ENCODE results near the gene UBE4B. TPM values are rescaled to one million over a fixed set of nuclear protein-coding genes. Genes with fewer than 3 reads are reported as not detected.

The UBE4B gene
- total and polyA plus RNA-seq, 4 experiments from 2014 or later: 4.6 to 47.6 (median 26.9) TPM

- Histone ChIP-seq H3K27me3 (ENCODE audit: insufficient read depth, low read length) (no peaks in the 10 kb centered on the region), H3K27ac (ENCODE audit: low read depth, low read length) (no peak overlapping the region), H3K4me1 (ENCODE audit: insufficient read depth, low read length) (peaks cover 6% of the 10 kb centered on the region), H3K9me3 (ENCODE audit: control insufficient read depth in 1 of 2, low read length in 2 of 2) (no peaks in the 10 kb centered on the region), H3K36me3 (ENCODE audit: insufficient read depth, low read length) (peaks cover 7% of the 10 kb centered on the region), H3K4me3 (ENCODE audit: low read length in 2 of 2) (no peak overlapping the region)
- Mint-ChIP-seq H3K36me3 (peaks cover 15 to 22% of the 10 kb centered on the region in 2 donors), H3K9me3 (no peaks in the 10 kb centered on the region), H3K27me3 (no peaks in the 10 kb centered on the region), H3K27ac (no peak overlapping the region), H3K4me1 (peaks cover 16 to 26% (median 21%) of the 10 kb centered on the region in 4 donors), H3K4me3 (no peak overlapping the region)
- DNase-seq: no peak
- CTCF ChIA-PET (ENCODE audit: partially characterized antibody): interaction anchor here (0.7 kb wide), 1 partner anchor 191 kb away, joined by 3 read pairs; no protein-coding TSS in a partner anchor
- POLR2A ChIA-PET (ENCODE audit: partially characterized antibody): interaction anchor here (0.5 kb wide), 1 partner anchor 394 kb away, joined by 3 read pairs; no protein-coding TSS in a partner anchor
- intact Hi-C loops (cut with micrococcal nuclease): no loop called here
Observed at GRCh38 chr1:10060311-10061100, 27.7 kb downstream of the UBE4B start.

DNA sequence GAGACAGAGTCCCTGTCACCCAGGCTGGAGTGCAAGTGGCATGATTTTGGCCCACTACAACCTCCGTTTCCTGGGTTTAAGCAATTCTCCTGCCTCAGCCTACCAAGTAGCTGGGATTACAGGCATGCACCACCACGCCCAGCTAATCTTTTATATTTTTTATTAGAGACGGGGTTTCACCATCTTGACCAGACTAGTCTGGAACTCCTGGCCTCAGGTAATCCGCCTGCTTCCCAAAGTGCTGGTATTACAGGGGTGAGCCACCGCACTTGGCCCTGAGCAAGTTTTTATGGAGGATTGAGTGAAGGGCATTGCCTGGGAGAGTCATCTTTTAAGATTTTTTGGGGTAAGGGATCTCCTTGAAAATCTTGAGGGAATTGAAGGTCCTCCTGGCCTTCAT lies 28.5 kb downstream of the UBE4B start:
- no peak overlapping the region for H3K27ac Mint-ChIP-seq
- intact Hi-C loops (cut with micrococcal nuclease): no loop called here
- Histone ChIP-seq H3K9me3 (ENCODE audit: control insufficient read depth in 1 of 2, low read length in 2 of 2) (no peaks in the 10 kb centered on the region), H3K4me1 (ENCODE audit: insufficient read depth, low read length) (peaks cover 8% of the 10 kb centered on the region), H3K27ac (ENCODE audit: low read depth, low read length) (no peak overlapping the region), H3K36me3 (ENCODE audit: insufficient read depth, low read length) (peaks cover 7% of the 10 kb centered on the region), H3K27me3 (ENCODE audit: insufficient read depth, low read length) (no peaks in the 10 kb centered on the region), H3K4me3 (ENCODE audit: low read length in 2 of 2) (no peak overlapping the region)
- no peaks in the 10 kb centered on the region for H3K9me3 Mint-ChIP-seq
- H3K4me1 Mint-ChIP-seq: peaks cover 15 to 26% (median 18%) of the 10 kb centered on the region in 4 donors
- no peak overlapping the region for H3K4me3 Mint-ChIP-seq
- ChIA-PET POLR2A (ENCODE audit: partially characterized antibody) (interaction anchor here (0.5 kb wide), 1 partner anchor 393 kb away, joined by 3 read pairs; no protein-coding TSS in a partner anchor), CTCF (ENCODE audit: partially characterized antibody) (no interaction called here)
- no peaks in the 10 kb centered on the region for H3K27me3 Mint-ChIP-seq
- no peak for DNase-seq
- H3K36me3 Mint-ChIP-seq: peaks cover 15 to 19% of the 10 kb centered on the region in 2 donors

- no peaks in the 10 kb centered on the region for H3K27me3 ChIP-seq (ENCODE audit: insufficient read depth, low read length)
- DNase-seq: no peak
- no peak overlapping the region for H3K4me3 ChIP-seq (ENCODE audit: low read length in 2 of 2)
- intact Hi-C loops (cut with micrococcal nuclease): no loop called here
- Mint-ChIP-seq H3K27ac (peak overlapping the region in 2 of 7 donors; percentile 11 to 19), H3K27me3 (no peaks in the 10 kb centered on the region), H3K9me3 (no peaks in the 10 kb centered on the region), H3K4me3 (no peak overlapping the region), H3K4me1 (peaks cover 14 to 24% (median 17%) of the 10 kb centered on the region in 4 donors), H3K36me3 (peaks cover 7 to 8% of the 10 kb centered on the region in 2 donors)
- CTCF ChIA-PET (ENCODE audit: partially characterized antibody): no interaction called here
- peaks cover 11% of the 10 kb centered on the region for H3K4me1 ChIP-seq (ENCODE audit: insufficient read depth, low read length)
- peaks cover 7% of the 10 kb centered on the region for H3K36me3 ChIP-seq (ENCODE audit: insufficient read depth, low read length)
- POLR2A ChIA-PET (ENCODE audit: partially characterized antibody): no interaction called here
- H3K27ac ChIP-seq (ENCODE audit: low read depth, low read length): no peak overlapping the region
- no peaks in the 10 kb centered on the region for H3K9me3 ChIP-seq (ENCODE audit: control insufficient read depth in 1 of 2, low read length in 2 of 2)
Observed at GRCh38 chr1:10063878-10064277, 31.1 kb downstream of the UBE4B start.

DNA sequence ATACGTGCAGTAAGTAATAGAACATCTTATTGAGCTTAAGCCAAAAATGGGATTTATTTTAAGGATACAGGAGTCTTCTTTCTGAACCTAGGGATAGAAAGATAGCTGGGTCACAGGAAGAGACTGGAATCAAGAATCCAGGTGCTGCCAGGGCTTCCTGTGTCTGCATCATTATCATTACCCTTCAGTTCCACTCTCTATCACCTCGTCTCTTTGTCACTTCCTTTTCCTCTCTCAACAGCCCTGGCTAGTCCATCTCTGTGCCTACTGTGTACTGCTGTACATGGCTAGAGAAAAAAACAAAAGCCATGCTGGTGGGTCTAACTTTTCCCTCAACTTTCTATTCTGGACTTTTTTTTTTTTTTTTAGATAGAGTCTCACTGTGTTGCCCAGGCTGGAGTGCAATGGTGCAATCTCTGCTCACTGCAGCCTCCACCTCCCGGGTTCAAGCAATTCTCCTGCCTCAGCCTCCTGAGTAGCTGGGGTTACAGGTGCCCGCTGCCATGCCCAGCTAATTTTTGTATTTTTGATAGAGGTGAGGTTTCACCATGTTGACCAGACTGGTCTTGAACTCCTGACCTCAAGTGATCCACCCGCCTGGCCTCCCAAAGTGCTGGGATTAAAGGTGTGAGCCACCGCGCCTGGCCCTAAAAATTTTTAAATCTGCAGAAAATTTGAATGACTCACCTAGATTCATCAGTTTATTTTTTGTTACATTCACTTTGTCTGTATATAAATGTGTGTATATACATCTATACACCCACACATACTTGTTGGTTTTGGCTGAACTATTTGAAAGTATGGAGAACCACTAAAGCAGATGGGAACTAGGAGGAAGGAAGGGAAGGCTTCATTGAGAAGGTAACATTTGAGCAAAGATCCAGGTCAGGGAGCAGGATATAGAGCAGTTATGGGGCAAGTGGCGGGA lies 31.9 kb downstream of the UBE4B start:
- CTCF ChIA-PET (ENCODE audit: partially characterized antibody): no interaction called here
- H3K9me3 ChIP-seq (ENCODE audit: control insufficient read depth in 1 of 2, low read length in 2 of 2): no peaks in the 10 kb centered on the region
- peaks cover 11% of the 10 kb centered on the region for H3K4me1 ChIP-seq (ENCODE audit: insufficient read depth, low read length)
- Mint-ChIP-seq H3K27ac (peak overlapping the region in 4 of 7 donors; percentile 44 to 80 (median 68)), H3K36me3 (peaks cover 5 to 7% of the 10 kb centered on the region in 2 donors), H3K4me3 (no peak overlapping the region), H3K4me1 (peaks cover 15 to 24% (median 19%) of the 10 kb centered on the region in 4 donors), H3K9me3 (no peaks in the 10 kb centered on the region), H3K27me3 (no peaks in the 10 kb centered on the region)
- intact Hi-C loops (cut with micrococcal nuclease): no loop called here
- no peak for DNase-seq
- H3K4me3 ChIP-seq (ENCODE audit: low read length in 2 of 2): no peak overlapping the region
- no peaks in the 10 kb centered on the region for H3K27me3 ChIP-seq (ENCODE audit: insufficient read depth, low read length)
- peaks cover under 1% of the 10 kb centered on the region for H3K36me3 ChIP-seq (ENCODE audit: insufficient read depth, low read length)
- H3K27ac ChIP-seq (ENCODE audit: low read depth, low read length): no peak overlapping the region
- POLR2A ChIA-PET (ENCODE audit: partially characterized antibody): no interaction called here

DNA sequence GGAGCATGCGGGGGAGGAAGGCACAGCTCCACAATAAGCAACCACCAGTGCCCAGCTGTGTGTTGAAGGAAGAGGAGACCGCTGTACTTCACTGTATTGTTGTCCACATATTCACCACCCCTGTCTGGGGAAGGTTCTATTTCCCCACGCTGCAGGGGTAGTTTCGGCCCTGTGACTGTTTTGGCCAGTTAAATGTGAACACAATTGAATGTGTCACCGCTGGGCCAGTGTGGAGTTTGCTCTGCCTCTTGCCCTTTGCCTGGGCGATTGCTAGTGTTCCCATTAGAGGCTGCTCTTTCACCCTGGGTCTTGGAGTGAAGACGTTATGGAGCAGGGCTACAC lies 32.6 kb downstream of the UBE4B start:
- peak overlapping the region in 3 of 7 donors; percentile 44 to 80 (median 59) for H3K27ac Mint-ChIP-seq
- Histone ChIP-seq H3K4me3 (ENCODE audit: low read length in 2 of 2) (no peak overlapping the region), H3K27me3 (ENCODE audit: insufficient read depth, low read length) (no peaks in the 10 kb centered on the region), H3K4me1 (ENCODE audit: insufficient read depth, low read length) (peaks cover 11% of the 10 kb centered on the region), H3K9me3 (ENCODE audit: control insufficient read depth in 1 of 2, low read length in 2 of 2) (no peaks in the 10 kb centered on the region), H3K36me3 (ENCODE audit: insufficient read depth, low read length) (no peaks in the 10 kb centered on the region), H3K27ac (ENCODE audit: low read depth, low read length) (no peak overlapping the region)
- CTCF ChIA-PET (ENCODE audit: partially characterized antibody): no interaction called here
- POLR2A ChIA-PET (ENCODE audit: partially characterized antibody): no interaction called here
- no peak for DNase-seq
- no peaks in the 10 kb centered on the region for H3K27me3 Mint-ChIP-seq
- H3K4me1 Mint-ChIP-seq: peaks cover 15 to 21% (median 17%) of the 10 kb centered on the region in 4 donors
- H3K4me3 Mint-ChIP-seq: no peak overlapping the region
- intact Hi-C loops (cut with micrococcal nuclease): no loop called here
- peaks cover 5 to 7% of the 10 kb centered on the region in 2 donors for H3K36me3 Mint-ChIP-seq
- H3K9me3 Mint-ChIP-seq: no peaks in the 10 kb centered on the region

GRCh38 chr1:10065760-10066159 lies 33.0 kb downstream of the UBE4B start:
- H3K27me3 Mint-ChIP-seq: no peaks in the 10 kb centered on the region
- H3K9me3 Mint-ChIP-seq: no peaks in the 10 kb centered on the region
- no peak for DNase-seq
- Histone ChIP-seq H3K4me3 (ENCODE audit: low read length in 2 of 2) (no peak overlapping the region), H3K9me3 (ENCODE audit: control insufficient read depth in 1 of 2, low read length in 2 of 2) (no peaks in the 10 kb centered on the region), H3K27me3 (ENCODE audit: insufficient read depth, low read length) (no peaks in the 10 kb centered on the region), H3K4me1 (ENCODE audit: insufficient read depth, low read length) (peaks cover 11% of the 10 kb centered on the region), H3K27ac (ENCODE audit: low read depth, low read length) (no peak overlapping the region), H3K36me3 (ENCODE audit: insufficient read depth, low read length) (no peaks in the 10 kb centered on the region)
- H3K27ac Mint-ChIP-seq: no peak overlapping the region
- H3K36me3 Mint-ChIP-seq: peaks cover 5 to 7% of the 10 kb centered on the region in 2 donors
- ChIA-PET CTCF (ENCODE audit: partially characterized antibody) (no interaction called here), POLR2A (ENCODE audit: partially characterized antibody) (no interaction called here)
- H3K4me1 Mint-ChIP-seq: peaks cover 15 to 21% (median 17%) of the 10 kb centered on the region in 4 donors
- intact Hi-C loops (cut with micrococcal nuclease): no loop called here
- no peak overlapping the region for H3K4me3 Mint-ChIP-seq

- H3K4me3 ChIP-seq (ENCODE audit: low read length in 2 of 2): no peak overlapping the region
- ChIA-PET POLR2A (ENCODE audit: partially characterized antibody) (no interaction called here), CTCF (ENCODE audit: partially characterized antibody) (no interaction called here)
- no peaks in the 10 kb centered on the region for H3K27me3 Mint-ChIP-seq
- intact Hi-C loops (cut with micrococcal nuclease): no loop called here
- DNase-seq: no peak
- H3K4me1 ChIP-seq (ENCODE audit: insufficient read depth, low read length): peaks cover 11% of the 10 kb centered on the region
- H3K27ac Mint-ChIP-seq: peak overlapping the region in 1 of 7 donors; percentile 25
- peaks cover 12 to 23% (median 19%) of the 10 kb centered on the region in 4 donors for H3K4me1 Mint-ChIP-seq
- H3K27ac ChIP-seq (ENCODE audit: low read depth, low read length): no peak overlapping the region
- H3K9me3 Mint-ChIP-seq: no peaks in the 10 kb centered on the region
- H3K36me3 Mint-ChIP-seq: peaks cover 8 to 16% of the 10 kb centered on the region in 2 donors
- peaks cover 3% of the 10 kb centered on the region for H3K36me3 ChIP-seq (ENCODE audit: insufficient read depth, low read length)
- no peak overlapping the region for H3K4me3 Mint-ChIP-seq
- H3K27me3 ChIP-seq (ENCODE audit: insufficient read depth, low read length): no peaks in the 10 kb centered on the region
- H3K9me3 ChIP-seq (ENCODE audit: control insufficient read depth in 1 of 2, low read length in 2 of 2): no peaks in the 10 kb centered on the region
Observed at GRCh38 chr1:10068605-10069294, 36.0 kb downstream of the UBE4B start.

Measured in CD4-positive, alpha-beta memory T cell (primary cell).